ENCODE data around the gene LCE2B. TPM values are rescaled to one million over a fixed set of nuclear protein-coding genes. Genes with fewer than 3 reads are reported as not detected.

The LCE2B gene
- polyA plus RNA-seq, 3 donors: not detected

- H3K9me3 Mint-ChIP-seq: peaks cover 0 to 11% (median 2%) of the 10 kb centered on the region in 7 donors
- H3K36me3 Mint-ChIP-seq: no peaks in the 10 kb centered on the region
- TF ChIP-seq CTCF (IDR thresholded peaks at IDR 0.05): no peak
- Histone ChIP-seq H3K79me2 (ENCODE audit: insufficient read depth, low read length) (no peaks in the 10 kb centered on the region), H3K9me3 (replicated peaks in 1 of 2; ENCODE audit: control insufficient read depth in 1 of 2, insufficient read depth in 1 of 2, low read length in 2 of 2) (no peaks in the 10 kb centered on the region), H3K4me3 (replicated peaks in 1 of 3; ENCODE audit: low read depth in 2 of 3, low read length in 3 of 3) (no peak overlapping the region), H4K20me1 (ENCODE audit: insufficient read depth, low read length) (no peaks in the 10 kb centered on the region), H2AFZ (ENCODE audit: insufficient read depth, low read depth, low read length, poor library complexity, severe bottlenecking) (no peak overlapping the region), H3K9ac (ENCODE audit: insufficient read depth, low read length, poor library complexity, severe bottlenecking) (no peak overlapping the region), H3K36me3 (replicated peaks in 1 of 2; ENCODE audit: control insufficient read depth in 1 of 2, insufficient read depth in 2 of 2, low read length in 2 of 2) (no peaks in the 10 kb centered on the region), H3K4me2 (replicated peaks; ENCODE audit: extremely low read depth, low read length, poor library complexity, severe bottlenecking) (no peak overlapping the region), H3K27ac (ENCODE audit: low read depth in 1 of 2, low read length in 2 of 2) (no peak overlapping the region), H3K27me3 (ENCODE audit: control insufficient read depth in 2 of 2, insufficient read depth in 2 of 2, low read length in 2 of 2) (no peaks in the 10 kb centered on the region), H3K4me1 (ENCODE audit: control insufficient read depth in 1 of 2, insufficient read depth in 2 of 2, low read length in 2 of 2) (no peaks in the 10 kb centered on the region)
- DNase-seq: no peak
- H3K27me3 Mint-ChIP-seq (ENCODE audit: low read depth in 3 of 3): peaks cover 0 to 9% (median 2%) of the 10 kb centered on the region in 3 donors
- intact Hi-C loops (cut with micrococcal nuclease): no loop called here
- WGBS (ENCODE audit: insufficient coverage): 100% methylated on average over 2 of the region's 4 CpGs
- no peak overlapping the region for H3K4me3 Mint-ChIP-seq
- no peak overlapping the region for H3K27ac Mint-ChIP-seq
- H3K4me1 Mint-ChIP-seq: no peaks in the 10 kb centered on the region
Measured at GRCh38 chr1:152699746-152700145, 13.8 kb downstream of the LCE2B start.

GRCh38 chr1:152707860-152708259, 21.9 kb downstream of the LCE2B start, which contains the start of gene LCE4A:
Gene LCE4A (plus strand): TSS chr1:152708160. CDS start chr1:152709076, 916 bp downstream.
- H3K36me3 Mint-ChIP-seq: no peaks in the 10 kb centered on the region
- no peak within 1 kb of the TSS for H3K4me3 Mint-ChIP-seq
- Histone ChIP-seq H3K4me1 (ENCODE audit: control insufficient read depth in 1 of 2, insufficient read depth in 2 of 2, low read length in 2 of 2) (no peaks in the 10 kb centered on the region), H3K27me3 (ENCODE audit: control insufficient read depth in 2 of 2, insufficient read depth in 2 of 2, low read length in 2 of 2) (no peaks in the 10 kb centered on the region), H4K20me1 (ENCODE audit: insufficient read depth, low read length) (no peaks in the 10 kb centered on the region), H3K4me3 (replicated peaks in 1 of 3; ENCODE audit: low read depth in 2 of 3, low read length in 3 of 3) (no peak within 1 kb of the TSS), H3K4me2 (replicated peaks; ENCODE audit: extremely low read depth, low read length, poor library complexity, severe bottlenecking) (no peak within 1 kb of the TSS), H3K9me3 (replicated peaks in 1 of 2; ENCODE audit: control insufficient read depth in 1 of 2, insufficient read depth in 1 of 2, low read length in 2 of 2) (no peaks in the 10 kb centered on the region), H3K27ac (ENCODE audit: low read depth in 1 of 2, low read length in 2 of 2) (no peak within 1 kb of the TSS), H2AFZ (ENCODE audit: insufficient read depth, low read depth, low read length, poor library complexity, severe bottlenecking) (no peak within 1 kb of the TSS), H3K9ac (ENCODE audit: insufficient read depth, low read length, poor library complexity, severe bottlenecking) (no peak within 1 kb of the TSS), H3K79me2 (ENCODE audit: insufficient read depth, low read length) (no peaks in the 10 kb centered on the region), H3K36me3 (replicated peaks in 1 of 2; ENCODE audit: control insufficient read depth in 1 of 2, insufficient read depth in 2 of 2, low read length in 2 of 2) (no peaks in the 10 kb centered on the region)
- H3K4me1 Mint-ChIP-seq: no peaks in the 10 kb centered on the region
- H3K27ac Mint-ChIP-seq: peak within 1 kb of the TSS in 1 of 7 donors; percentile 55
- H3K9me3 Mint-ChIP-seq: peaks cover 0 to 8% (median 5%) of the 10 kb centered on the region in 7 donors
- intact Hi-C loops (cut with micrococcal nuclease): no loop called here
- H3K27me3 Mint-ChIP-seq (ENCODE audit: low read depth in 3 of 3): peaks cover 2 to 10% (median 6%) of the 10 kb centered on the region in 3 donors
- DNase-seq: no peak
- TF ChIP-seq CTCF (IDR thresholded peaks at IDR 0.05): no peak
- WGBS (ENCODE audit: insufficient coverage): 91% methylated on average over 1 of the region's 2 CpGs
